ENCODE data around the gene FLYWCH2.
"Not testable (repeated sequence)": the region's sequence is repeated elsewhere in the genome, so short reads cannot be mapped to it uniquely, and the experiment has no call there.

The FLYWCH2 gene

DNA sequence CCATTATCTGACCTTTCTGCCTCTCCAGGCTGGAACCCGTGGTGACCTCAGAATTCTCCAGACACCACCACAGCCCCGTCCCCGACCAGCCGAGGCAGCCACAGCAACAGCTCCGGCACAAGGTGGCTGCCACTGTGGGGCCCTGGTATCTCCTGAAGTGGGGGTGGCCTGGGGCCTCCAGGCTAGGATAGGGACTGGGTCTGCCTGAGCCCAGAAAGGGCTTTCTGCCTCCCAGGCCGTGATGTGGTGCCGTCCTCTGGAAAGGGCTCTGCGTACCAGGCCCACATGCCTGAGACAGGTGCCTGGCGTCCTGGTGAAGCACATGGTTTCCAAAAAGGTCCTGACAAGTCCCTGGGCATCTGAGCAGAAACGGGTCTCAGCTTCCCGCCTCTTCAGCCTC, 45.8 kb downstream of the FLYWCH2 start:
- no peak overlapping the region for H3K4me3 ChIP-seq (ENCODE audit: insufficient read depth, low read depth, low read length)
- H3K36me3 ChIP-seq (ENCODE audit: control insufficient read depth, insufficient read depth, low read length): no peaks in the 10 kb centered on the region
- WGBS, 2 experiments: 92% methylated on average over 11 of the region's 11 CpGs
- H3K27ac ChIP-seq (ENCODE audit: insufficient read depth, low read depth, low read length, poor library complexity, severe bottlenecking): no peak overlapping the region
- H3K27me3 ChIP-seq (ENCODE audit: control insufficient read depth, insufficient read depth, low read length, poor library complexity, severe bottlenecking): no peaks in the 10 kb centered on the region
- no peaks in the 10 kb centered on the region for H3K9me3 ChIP-seq (ENCODE audit: control insufficient read depth, low read length)
- H3K4me1 ChIP-seq (ENCODE audit: control insufficient read depth, insufficient read depth, low read length): peaks cover 4% of the 10 kb centered on the region

DNA sequence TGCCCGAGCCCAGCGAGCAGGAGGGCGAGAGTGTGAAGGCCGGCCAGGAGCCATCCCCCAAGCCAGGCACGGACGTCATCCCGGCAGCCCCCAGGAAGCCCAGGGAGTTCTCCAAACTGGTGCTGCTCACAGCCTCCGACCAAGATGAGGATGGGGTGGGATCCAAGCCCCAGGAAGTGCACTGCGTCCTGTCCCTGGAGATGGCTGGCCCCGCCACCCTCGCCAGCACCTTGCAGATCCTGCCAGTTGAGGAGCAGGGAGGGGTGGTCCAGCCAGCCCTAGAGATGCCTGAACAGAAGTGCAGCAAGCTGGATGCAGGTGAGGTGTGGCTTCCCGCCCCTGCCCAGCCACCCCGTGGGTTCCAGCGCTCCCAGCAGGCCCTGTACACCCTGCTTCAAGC, 46.7 kb downstream of the FLYWCH2 start:
- no peak overlapping the region for H3K27ac ChIP-seq (ENCODE audit: insufficient read depth, low read depth, low read length, poor library complexity, severe bottlenecking)
- 93 to 94% methylated on average over 14 of the region's 14 CpGs for WGBS, 2 experiments

DNA sequence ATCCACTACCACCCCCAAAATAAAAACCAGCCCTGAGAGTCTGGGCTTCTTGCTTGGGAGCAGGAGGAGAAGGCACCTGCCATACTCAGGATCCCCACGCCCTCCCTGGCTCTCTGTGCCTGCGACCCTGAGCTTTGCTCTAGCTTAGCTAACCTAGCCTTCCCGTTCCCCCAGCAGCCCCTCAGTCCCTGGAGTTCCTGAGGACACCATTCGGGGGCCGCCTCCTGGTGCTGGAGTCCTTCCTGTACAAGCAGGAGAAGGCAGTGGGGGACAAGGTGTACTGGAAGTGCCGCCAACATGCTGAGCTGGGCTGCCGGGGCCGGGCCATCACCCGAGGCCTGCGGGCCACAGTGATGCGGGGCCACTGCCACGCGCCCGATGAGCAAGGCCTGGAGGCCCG, 47.2 kb downstream of the FLYWCH2 start:
- Histone ChIP-seq H3K36me3 (ENCODE audit: control insufficient read depth, insufficient read depth, low read length) (no peaks in the 10 kb centered on the region), H3K4me3 (ENCODE audit: insufficient read depth, low read depth, low read length) (no peak overlapping the region), H3K9me3 (ENCODE audit: control insufficient read depth, low read length) (no peaks in the 10 kb centered on the region), H3K4me1 (ENCODE audit: control insufficient read depth, insufficient read depth, low read length) (peaks cover 4% of the 10 kb centered on the region), H3K27me3 (ENCODE audit: control insufficient read depth, insufficient read depth, low read length, poor library complexity, severe bottlenecking) (no peaks in the 10 kb centered on the region), H3K27ac (ENCODE audit: insufficient read depth, low read depth, low read length, poor library complexity, severe bottlenecking) (no peak overlapping the region)
- 95 to 96% methylated on average over 15 of the region's 15 CpGs for WGBS, 2 experiments

More for the DNA sequence above, 46.7 kb downstream of the FLYWCH2 start:
- Histone ChIP-seq H3K9me3 (ENCODE audit: control insufficient read depth, low read length) (no peaks in the 10 kb centered on the region), H3K4me1 (ENCODE audit: control insufficient read depth, insufficient read depth, low read length) (peaks cover 4% of the 10 kb centered on the region), H3K27me3 (ENCODE audit: control insufficient read depth, insufficient read depth, low read length, poor library complexity, severe bottlenecking) (no peaks in the 10 kb centered on the region), H3K36me3 (ENCODE audit: control insufficient read depth, insufficient read depth, low read length) (no peaks in the 10 kb centered on the region), H3K4me3 (ENCODE audit: insufficient read depth, low read depth, low read length) (no peak overlapping the region)

DNA sequence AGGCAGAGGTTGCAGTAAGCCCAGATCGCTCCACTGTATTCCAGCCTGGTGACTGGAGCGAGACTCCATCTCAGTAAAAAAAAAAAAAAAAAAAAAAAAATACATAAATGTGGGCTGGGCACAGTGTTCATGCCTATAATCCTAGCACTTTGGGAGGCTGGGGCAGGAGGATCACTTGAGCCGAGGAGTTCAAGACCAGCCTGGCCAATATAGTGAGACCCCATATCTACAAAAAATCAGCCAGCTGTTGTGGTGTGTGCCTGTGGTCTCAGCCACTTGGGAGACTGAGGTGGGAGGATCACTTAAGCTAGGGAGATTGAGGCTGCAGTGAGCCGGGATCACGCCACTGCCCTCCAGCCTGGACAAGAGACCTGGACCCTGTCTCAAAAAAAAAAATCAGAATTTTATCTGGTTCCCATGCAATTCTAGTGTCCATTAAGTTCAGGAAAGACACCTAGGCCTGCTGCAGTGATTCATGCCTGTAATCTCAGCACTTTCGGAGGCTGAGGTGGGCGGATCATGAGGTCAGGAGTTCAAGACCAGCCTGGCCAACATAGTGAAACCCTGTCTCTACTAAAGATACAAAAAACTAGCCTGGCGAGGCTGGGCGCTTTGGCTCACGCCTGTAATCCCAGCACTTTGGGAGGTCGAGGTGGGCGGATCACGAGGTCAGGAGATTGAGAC, 48.4 kb downstream of the FLYWCH2 start:
- not testable (repeated sequence) for H3K4me3 ChIP-seq (ENCODE audit: insufficient read depth, low read depth, low read length); H3K27me3 ChIP-seq (ENCODE audit: control insufficient read depth, insufficient read depth, low read length, poor library complexity, severe bottlenecking); H3K9me3 ChIP-seq (ENCODE audit: control insufficient read depth, low read length); H3K27ac ChIP-seq (ENCODE audit: insufficient read depth, low read depth, low read length, poor library complexity, severe bottlenecking); H3K4me1 ChIP-seq (ENCODE audit: control insufficient read depth, insufficient read depth, low read length); H3K36me3 ChIP-seq (ENCODE audit: control insufficient read depth, insufficient read depth, low read length)
- WGBS, 2 experiments: 89 to 91% methylated on average over 12 to 13 of the region's 13 CpGs

DNA sequence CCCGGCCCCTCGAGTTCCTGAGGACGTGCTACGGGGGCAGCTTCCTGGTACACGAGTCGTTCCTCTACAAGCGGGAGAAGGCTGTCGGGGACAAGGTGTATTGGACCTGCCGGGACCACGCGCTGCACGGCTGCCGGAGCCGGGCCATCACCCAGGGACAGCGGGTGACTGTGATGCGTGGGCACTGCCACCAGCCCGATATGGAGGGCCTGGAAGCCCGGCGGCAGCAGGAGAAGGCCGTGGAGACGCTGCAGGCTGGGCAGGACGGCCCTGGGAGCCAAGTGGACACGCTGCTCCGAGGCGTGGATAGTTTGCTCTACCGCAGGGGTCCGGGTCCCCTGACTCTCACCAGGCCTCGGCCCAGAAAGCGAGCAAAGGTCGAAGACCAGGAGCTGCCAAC, 50.1 kb downstream of the FLYWCH2 start:
- no peaks in the 10 kb centered on the region for H3K4me1 ChIP-seq (ENCODE audit: control insufficient read depth, insufficient read depth, low read length)
- H3K4me3 ChIP-seq (ENCODE audit: insufficient read depth, low read depth, low read length): no peak overlapping the region
- H3K9me3 ChIP-seq (ENCODE audit: control insufficient read depth, low read length): no peaks in the 10 kb centered on the region
- H3K27me3 ChIP-seq (ENCODE audit: control insufficient read depth, insufficient read depth, low read length, poor library complexity, severe bottlenecking): no peaks in the 10 kb centered on the region
- H3K27ac ChIP-seq (ENCODE audit: insufficient read depth, low read depth, low read length, poor library complexity, severe bottlenecking): no peak overlapping the region
- peaks cover 4% of the 10 kb centered on the region for H3K36me3 ChIP-seq (ENCODE audit: control insufficient read depth, insufficient read depth, low read length)
- WGBS, 2 experiments: 94% methylated on average over 30 of the region's 30 CpGs

- WGBS, 2 experiments: 94 to 95% methylated on average over 22 of the region's 22 CpGs
- Histone ChIP-seq H3K4me3 (ENCODE audit: insufficient read depth, low read depth, low read length) (no peak overlapping the region), H3K9me3 (ENCODE audit: control insufficient read depth, low read length) (no peaks in the 10 kb centered on the region), H3K36me3 (ENCODE audit: control insufficient read depth, insufficient read depth, low read length) (peaks cover 4% of the 10 kb centered on the region), H3K27me3 (ENCODE audit: control insufficient read depth, insufficient read depth, low read length, poor library complexity, severe bottlenecking) (no peaks in the 10 kb centered on the region), H3K4me1 (ENCODE audit: control insufficient read depth, insufficient read depth, low read length) (no peaks in the 10 kb centered on the region), H3K27ac (ENCODE audit: insufficient read depth, low read depth, low read length, poor library complexity, severe bottlenecking) (no peak overlapping the region)
These were observed 50.7 kb downstream of the FLYWCH2 start for GRCh38 chr16:2933701-2934100.

- 93 to 94% methylated on average over 15 of the region's 15 CpGs for WGBS, 2 experiments
- H3K4me1 ChIP-seq (ENCODE audit: control insufficient read depth, insufficient read depth, low read length): no peaks in the 10 kb centered on the region
- H3K9me3 ChIP-seq (ENCODE audit: control insufficient read depth, low read length): no peaks in the 10 kb centered on the region
- no peak overlapping the region for H3K4me3 ChIP-seq (ENCODE audit: insufficient read depth, low read depth, low read length)
- peaks cover 4% of the 10 kb centered on the region for H3K36me3 ChIP-seq (ENCODE audit: control insufficient read depth, insufficient read depth, low read length)
- H3K27ac ChIP-seq (ENCODE audit: insufficient read depth, low read depth, low read length, poor library complexity, severe bottlenecking): no peak overlapping the region
- no peaks in the 10 kb centered on the region for H3K27me3 ChIP-seq (ENCODE audit: control insufficient read depth, insufficient read depth, low read length, poor library complexity, severe bottlenecking)
These were observed 51.4 kb downstream of the FLYWCH2 start for GRCh38 chr16:2934450-2934849.

- no peaks in the 10 kb centered on the region for H3K27me3 ChIP-seq (ENCODE audit: control insufficient read depth, insufficient read depth, low read length, poor library complexity, severe bottlenecking)
- H3K36me3 ChIP-seq (ENCODE audit: control insufficient read depth, insufficient read depth, low read length): peaks cover 14% of the 10 kb centered on the region
- H3K4me3 ChIP-seq (ENCODE audit: insufficient read depth, low read depth, low read length): no peak overlapping the region
- no peaks in the 10 kb centered on the region for H3K9me3 ChIP-seq (ENCODE audit: control insufficient read depth, low read length)
- H3K4me1 ChIP-seq (ENCODE audit: control insufficient read depth, insufficient read depth, low read length): no peaks in the 10 kb centered on the region
- WGBS, 2 experiments: 92 to 93% methylated on average over 22 of the region's 22 CpGs
- H3K27ac ChIP-seq (ENCODE audit: insufficient read depth, low read depth, low read length, poor library complexity, severe bottlenecking): no peak overlapping the region
These were observed 53.5 kb downstream of the FLYWCH2 start for GRCh38 chr16:2936436-2937011.

DNA sequence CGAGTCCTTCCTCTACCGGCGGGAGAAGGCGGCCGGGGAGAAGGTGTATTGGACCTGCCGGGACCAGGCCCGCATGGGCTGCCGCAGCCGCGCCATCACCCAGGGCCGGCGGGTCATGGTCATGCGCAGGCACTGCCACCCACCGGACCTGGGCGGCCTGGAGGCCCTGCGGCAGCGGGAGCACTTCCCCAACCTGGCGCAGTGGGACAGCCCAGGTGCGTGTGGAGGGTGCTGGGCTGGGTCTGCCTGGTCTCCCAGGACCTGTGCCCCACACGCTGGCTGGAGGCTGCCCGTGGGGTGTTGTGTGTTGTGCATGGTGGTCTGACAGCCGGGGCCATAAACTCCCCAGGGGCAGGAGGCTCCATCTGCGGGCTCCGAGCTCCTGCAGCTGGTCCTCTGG, 54.2 kb downstream of the FLYWCH2 start:
- Histone ChIP-seq H3K9me3 (ENCODE audit: control insufficient read depth, low read length) (no peaks in the 10 kb centered on the region), H3K4me1 (ENCODE audit: control insufficient read depth, insufficient read depth, low read length) (no peaks in the 10 kb centered on the region), H3K4me3 (ENCODE audit: insufficient read depth, low read depth, low read length) (no peak overlapping the region), H3K27ac (ENCODE audit: insufficient read depth, low read depth, low read length, poor library complexity, severe bottlenecking) (no peak overlapping the region), H3K27me3 (ENCODE audit: control insufficient read depth, insufficient read depth, low read length, poor library complexity, severe bottlenecking) (no peaks in the 10 kb centered on the region), H3K36me3 (ENCODE audit: control insufficient read depth, insufficient read depth, low read length) (peaks cover 14% of the 10 kb centered on the region)
- 95 to 96% methylated on average over 24 of the region's 24 CpGs for WGBS, 2 experiments

GRCh38 chr16:2938206-2938605, 55.2 kb downstream of the FLYWCH2 start:
- Histone ChIP-seq H3K27ac (ENCODE audit: insufficient read depth, low read depth, low read length, poor library complexity, severe bottlenecking) (no peak overlapping the region), H3K27me3 (ENCODE audit: control insufficient read depth, insufficient read depth, low read length, poor library complexity, severe bottlenecking) (no peaks in the 10 kb centered on the region), H3K36me3 (ENCODE audit: control insufficient read depth, insufficient read depth, low read length) (peaks cover 14% of the 10 kb centered on the region), H3K4me3 (ENCODE audit: insufficient read depth, low read depth, low read length) (no peak overlapping the region), H3K4me1 (ENCODE audit: control insufficient read depth, insufficient read depth, low read length) (no peaks in the 10 kb centered on the region), H3K9me3 (ENCODE audit: control insufficient read depth, low read length) (no peaks in the 10 kb centered on the region)
- 96% methylated on average over 12 of the region's 12 CpGs for WGBS, 2 experiments

Data from ectodermal cell (in vitro differentiated cells).